Fibroblast of lung (primary cell): ENCODE data around the gene SEC14L5. TPM values are rescaled to one million over a fixed set of nuclear protein-coding genes. Genes with fewer than 3 reads are reported as not detected.

Experiments used
- DNase-seq, 2 donors: peaks; one replicate each; pipeline versions ENCODE4 v3.0.0 to v3.0.0-alpha.2; 2010; ENCODE audit warnings: low read depth in 2 of 2
- H2AFZ ChIP-seq: 2 replicates; pipeline ENCODE4 v1.5.1; 2012; ENCODE audit warnings: low read length, control low read depth, inconsistent platforms
- H3K27ac ChIP-seq: 2 replicates; pipeline ENCODE4 v1.5.1; 2011; ENCODE audit warnings: low read length, control low read depth; ENCODE audit not compliant: insufficient read depth
- H3K27me3 ChIP-seq: 2 replicates; pipeline ENCODE4 v1.5.1; 2011; ENCODE audit warnings: mild to moderate bottlenecking, low read length; ENCODE audit not compliant: control insufficient read depth, insufficient read depth
- H3K36me3 ChIP-seq: 2 replicates; pipeline ENCODE4 v1.5.1; 2011; ENCODE audit warnings: low read length; ENCODE audit not compliant: control insufficient read depth, insufficient read depth
- H3K4me1 ChIP-seq: 2 replicates; pipeline ENCODE4 v1.5.1; 2011; ENCODE audit warnings: low read length; ENCODE audit not compliant: control insufficient read depth, insufficient read depth; ENCODE audit errors: extremely low read depth
- H3K4me2 ChIP-seq: 2 replicates; pipeline ENCODE4 v1.5.1; 2011; ENCODE audit warnings: low read length, control low read depth; ENCODE audit not compliant: insufficient read depth; ENCODE audit errors: extremely low read depth
- H3K4me3 ChIP-seq, 4 experiments: fragments of 200-600 bp in 1 of 4; sonication (generic) in 1 of 4; replicated peaks in 1 of 4; 2 replicates each; pipeline ENCODE4 v1.5.1; 2011 to 2016; ENCODE audit warnings: low read length in 4 of 4, low read depth in 3 of 4, mild to moderate bottlenecking in 3 of 4, control low read depth in 2 of 4, inconsistent platforms in 1 of 4, mixed read lengths in 1 of 4; ENCODE audit not compliant: insufficient read depth in 1 of 4; ENCODE audit errors: control extremely low read depth in 1 of 4
- H3K79me2 ChIP-seq: 2 replicates; pipeline ENCODE4 v1.5.1; 2012; ENCODE audit warnings: mild to moderate bottlenecking, low read length, inconsistent platforms; ENCODE audit not compliant: control insufficient read depth, insufficient read depth
- H3K9ac ChIP-seq: 2 replicates; pipeline ENCODE4 v1.5.1; 2011; ENCODE audit warnings: mild to moderate bottlenecking, low read length, control low read depth; ENCODE audit not compliant: insufficient read depth
- H3K9me3 ChIP-seq: 2 replicates; pipeline ENCODE4 v1.5.1; 2012; ENCODE audit warnings: low read depth, low read length; ENCODE audit not compliant: control insufficient read depth, insufficient read depth
- H4K20me1 ChIP-seq: 2 replicates; pipeline ENCODE4 v1.5.1; 2011; ENCODE audit warnings: low read length; ENCODE audit not compliant: control insufficient read depth, insufficient read depth; ENCODE audit errors: extremely low read depth
- CTCF ChIP-seq, 2 donors: IDR thresholded peaks in 1 of 2; conservative IDR thresholded peaks in 1 of 2; 1 replicate in 1 of 2; 2 replicates in 1 of 2; pipeline ENCODE4 v1.5.1; 2011 to 2012; ENCODE audit warnings: low read length in 2 of 2, control low read depth in 1 of 2, inconsistent platforms in 1 of 2, low read depth in 1 of 2, mild to moderate bottlenecking in 1 of 2
- EZH2 ChIP-seq: IDR thresholded peaks from 2 replicates; pipeline ENCODE4 v1.5.1; 2012; ENCODE audit warnings: low read length, control low read depth, mild to moderate bottlenecking; ENCODE audit errors: missing control alignments
- polyA plus RNA-seq, 2 donors: library from polyadenylated mRNA; depleted of rRNA in 1 of 2; stranded (reverse) in 1 of 2; unstranded in 1 of 2; fragments of >200 nt; gene quantifications; 2 replicates each; pipeline ENCODE4 v1.2.1, GENCODE V29; 2011 to 2012; ENCODE audit warnings: missing spikeins in 1 of 2
- total RNA-seq: library from RNA; depleted of rRNA; stranded (reverse); fragments of >200 nt; gene quantifications from 2 replicates; pipeline ENCODE4 v1.2.1, GENCODE V29; 2014

The SEC14L5 gene
- total and polyA plus RNA-seq, 2 donors (not counting 1 experiment from before 2014, with no cell fraction given) = 0.05 to 0.99 TPM

DNA sequence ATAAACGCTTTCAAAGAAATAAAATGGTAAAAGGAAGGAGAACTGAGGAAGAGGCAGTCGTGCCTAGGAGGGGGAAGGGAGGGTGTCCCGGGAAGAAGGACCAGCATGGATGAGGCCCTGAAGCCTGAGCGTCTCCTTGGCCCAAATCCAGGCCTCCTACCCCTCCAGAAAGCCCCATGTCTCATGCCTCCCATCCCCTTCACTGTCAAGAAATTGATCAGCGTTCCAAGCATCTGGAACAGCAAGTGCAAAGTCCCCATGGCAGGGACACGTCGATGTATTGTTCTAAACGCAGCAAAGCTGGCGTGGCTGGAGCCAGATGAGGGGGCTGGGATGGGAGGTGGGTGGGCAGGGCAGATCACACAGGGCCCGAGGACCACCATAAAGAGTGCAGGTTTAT lies 22.6 kb downstream of the SEC14L5 start:
- no peak overlapping the region for H3K4me2 ChIP-seq
- TF ChIP-seq CTCF (conservative IDR thresholded peaks at IDR 0.05 in 1 of 2, IDR thresholded peaks at IDR 0.05 in 1 of 2; ENCODE audit: low read depth in 1 of 2, low read length in 2 of 2) (no peak), EZH2 (no peak)
- H3K36me3 ChIP-seq = no peaks in the 10 kb centered on the region
- H3K27me3 ChIP-seq = peaks cover 3% of the 10 kb centered on the region
- H2AFZ ChIP-seq = no peak overlapping the region
- no peak overlapping the region for H3K9ac ChIP-seq
- no peak overlapping the region for H3K4me3 ChIP-seq
- DNase-seq = no peak
- no peaks in the 10 kb centered on the region for H3K79me2 ChIP-seq
- H3K4me1 ChIP-seq = no peaks in the 10 kb centered on the region
- no peaks in the 10 kb centered on the region for H4K20me1 ChIP-seq
- no peak overlapping the region for H3K27ac ChIP-seq
- H3K9me3 ChIP-seq = no peaks in the 10 kb centered on the region

DNA sequence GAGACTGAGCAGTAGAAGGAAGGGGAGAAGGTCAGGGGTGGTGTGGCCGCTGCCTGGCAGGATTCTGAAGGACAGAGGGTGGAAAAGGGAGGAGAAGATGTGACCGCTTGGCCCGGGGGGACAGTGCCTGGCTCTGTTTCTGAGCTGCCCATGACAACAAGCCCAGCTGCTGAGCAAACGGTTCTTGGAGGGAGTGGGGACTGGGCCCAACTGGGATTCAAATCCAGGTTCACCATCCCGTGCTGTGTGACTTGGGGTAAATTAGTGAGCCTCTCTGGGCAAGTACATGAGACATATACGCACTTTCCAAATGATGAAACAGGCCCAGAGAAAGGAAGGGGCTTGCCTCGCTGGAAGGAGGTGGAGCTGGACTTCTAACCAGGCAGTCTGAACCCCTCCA lies 23.3 kb downstream of the SEC14L5 start:
- peaks cover 3% of the 10 kb centered on the region for H3K27me3 ChIP-seq
- TF ChIP-seq CTCF (conservative IDR thresholded peaks at IDR 0.05 in 1 of 2, IDR thresholded peaks at IDR 0.05 in 1 of 2; ENCODE audit: low read depth in 1 of 2, low read length in 2 of 2) = no peak
- no peak for TF ChIP-seq EZH2
- no peak overlapping the region for H2AFZ ChIP-seq
- DNase-seq = no peak
- H3K4me2 ChIP-seq = no peak overlapping the region
- no peaks in the 10 kb centered on the region for H3K9me3 ChIP-seq
- no peaks in the 10 kb centered on the region for H4K20me1 ChIP-seq
- H3K4me3 ChIP-seq = no peak overlapping the region
- H3K9ac ChIP-seq = no peak overlapping the region
- H3K36me3 ChIP-seq = no peaks in the 10 kb centered on the region
- no peak overlapping the region for H3K27ac ChIP-seq
- no peaks in the 10 kb centered on the region for H3K79me2 ChIP-seq
- no peaks in the 10 kb centered on the region for H3K4me1 ChIP-seq

- Histone ChIP-seq H3K9me3 (no peaks in the 10 kb centered on the region), H3K4me3 (no peak overlapping the region), H3K4me1 (no peaks in the 10 kb centered on the region), H3K27ac (no peak overlapping the region), H3K36me3 (no peaks in the 10 kb centered on the region), H4K20me1 (no peaks in the 10 kb centered on the region), H3K4me2 (no peak overlapping the region), H3K27me3 (peaks cover 3% of the 10 kb centered on the region), H3K9ac (no peak overlapping the region), H2AFZ (no peak overlapping the region), H3K79me2 (no peaks in the 10 kb centered on the region)
- no peak for TF ChIP-seq EZH2
- no peak for TF ChIP-seq CTCF (conservative IDR thresholded peaks at IDR 0.05 in 1 of 2, IDR thresholded peaks at IDR 0.05 in 1 of 2; ENCODE audit: low read depth in 1 of 2, low read length in 2 of 2)
- DNase-seq = no peak
Observed at GRCh38 chr16:4982056-4982867, 24.1 kb downstream of the SEC14L5 start.
